ENCODE results near the gene INPP4B.

Gene INPP4B

GRCh38 chr4:142326181-142326580, 519.9 kb downstream of the INPP4B start:
- Histone ChIP-seq H3K4me3 (no peak overlapping the region), H3K4me1 (no peaks in the 10 kb centered on the region), H4K20me1 (no peaks in the 10 kb centered on the region), H3K27ac (no peak overlapping the region), H3K36me3 (no peaks in the 10 kb centered on the region), H3K9me3 (replicated peaks in 1 of 11) (no peaks in the 10 kb centered on the region), H3K4me2 (no peak overlapping the region), H3K9ac (no peak overlapping the region), H3K27me3 (no peaks in the 10 kb centered on the region)
- no peak for TF ChIP-seq Cebpa-rat (IDR thresholded peaks at IDR 0.05)

GRCh38 chr4:142324572-142324971, 521.5 kb downstream of the INPP4B start:
- no peak for TF ChIP-seq Cebpa-rat (IDR thresholded peaks at IDR 0.05)
- Histone ChIP-seq H3K27me3 (no peaks in the 10 kb centered on the region), H4K20me1 (no peaks in the 10 kb centered on the region), H3K36me3 (no peaks in the 10 kb centered on the region), H3K4me1 (no peaks in the 10 kb centered on the region), H3K9me3 (replicated peaks in 1 of 11) (no peaks in the 10 kb centered on the region), H3K9ac (no peak overlapping the region), H3K4me2 (no peak overlapping the region), H3K4me3 (no peak overlapping the region), H3K27ac (no peak overlapping the region)

GRCh38 chr4:142322996-142323395, 523.1 kb downstream of the INPP4B start:
- H4K20me1 ChIP-seq: no peaks in the 10 kb centered on the region
- no peak overlapping the region for H3K27ac ChIP-seq
- H3K4me2 ChIP-seq: no peak overlapping the region
- H3K4me3 ChIP-seq: no peak overlapping the region
- H3K9me3 ChIP-seq (replicated peaks in 1 of 11): no peaks in the 10 kb centered on the region
- H3K4me1 ChIP-seq: no peaks in the 10 kb centered on the region
- TF ChIP-seq Cebpa-rat (IDR thresholded peaks at IDR 0.05): no peak
- H3K27me3 ChIP-seq: no peaks in the 10 kb centered on the region
- no peaks in the 10 kb centered on the region for H3K36me3 ChIP-seq
- no peak overlapping the region for H3K9ac ChIP-seq

GRCh38 chr4:142318280-142318679, 527.8 kb downstream of the INPP4B start:
- H4K20me1 ChIP-seq: no peaks in the 10 kb centered on the region
- no peaks in the 10 kb centered on the region for H3K27me3 ChIP-seq
- TF ChIP-seq Cebpa-rat (IDR thresholded peaks at IDR 0.05): no peak
- H3K9me3 ChIP-seq (replicated peaks in 1 of 11): no peaks in the 10 kb centered on the region
- H3K27ac ChIP-seq: no peak overlapping the region
- H3K4me1 ChIP-seq: peaks cover 0 to 10% (median 8%) of the 10 kb centered on the region in 10 experiments; a peak in 15 of 20 replicates
- H3K9ac ChIP-seq: no peak overlapping the region
- H3K4me2 ChIP-seq: no peak overlapping the region
- no peak overlapping the region for H3K4me3 ChIP-seq
- H3K36me3 ChIP-seq: no peaks in the 10 kb centered on the region

- Histone ChIP-seq H3K4me2 (no peak overlapping the region), H3K9me3 (replicated peaks in 1 of 11) (no peaks in the 10 kb centered on the region), H3K4me3 (no peak overlapping the region), H3K36me3 (no peaks in the 10 kb centered on the region; a peak in 1 of 22 replicates), H3K4me1 (peaks cover 0 to 14% (median 8%) of the 10 kb centered on the region in 10 experiments; a peak in 15 of 20 replicates), H4K20me1 (no peaks in the 10 kb centered on the region), H3K27me3 (no peaks in the 10 kb centered on the region), H3K9ac (no peak overlapping the region), H3K27ac (no peak overlapping the region)
- TF ChIP-seq Cebpa-rat (IDR thresholded peaks at IDR 0.05): no peak
These were observed 529.2 kb downstream of the INPP4B start for GRCh38 chr4:142316913-142317312.

- no peak overlapping the region for H3K27ac ChIP-seq
- H3K9me3 ChIP-seq (replicated peaks in 1 of 11): no peaks in the 10 kb centered on the region
- no peaks in the 10 kb centered on the region for H4K20me1 ChIP-seq
- H3K4me1 ChIP-seq: peaks cover 0 to 14% (median 8%) of the 10 kb centered on the region in 10 experiments; a peak in 15 of 20 replicates
- no peak for TF ChIP-seq Cebpa-rat (IDR thresholded peaks at IDR 0.05)
- H3K9ac ChIP-seq: no peak overlapping the region
- H3K4me2 ChIP-seq: no peak overlapping the region
- H3K4me3 ChIP-seq: no peak overlapping the region
- no peaks in the 10 kb centered on the region for H3K27me3 ChIP-seq
- no peaks in the 10 kb centered on the region; a peak in 1 of 22 replicates for H3K36me3 ChIP-seq
These were observed 530.1 kb downstream of the INPP4B start for GRCh38 chr4:142316025-142316424.

GRCh38 chr4:142314686-142315085, 531.4 kb downstream of the INPP4B start:
- Histone ChIP-seq H3K9me3 (replicated peaks in 1 of 11) (no peaks in the 10 kb centered on the region), H3K27me3 (no peaks in the 10 kb centered on the region), H4K20me1 (no peaks in the 10 kb centered on the region), H3K4me3 (no peak overlapping the region), H3K9ac (no peak overlapping the region), H3K27ac (no peak overlapping the region), H3K4me2 (peak overlapping the region in 1 of 11 experiments; percentile 33; a peak in 2 of 22 replicates), H3K36me3 (no peaks in the 10 kb centered on the region; a peak in 1 of 22 replicates), H3K4me1 (peaks cover 0 to 14% (median 8%) of the 10 kb centered on the region in 10 experiments; a peak in 15 of 20 replicates)
- no peak for TF ChIP-seq Cebpa-rat (IDR thresholded peaks at IDR 0.05)

GRCh38 chr4:142314247-142314646, 531.9 kb downstream of the INPP4B start:
- TF ChIP-seq Cebpa-rat (IDR thresholded peaks at IDR 0.05): no peak
- Histone ChIP-seq H3K4me2 (peak overlapping the region in 10 of 11 experiments; percentile 5 to 43 (median 18); a peak in 13 of 22 replicates), H3K36me3 (no peaks in the 10 kb centered on the region; a peak in 1 of 22 replicates), H3K4me1 (peaks cover 0 to 14% (median 8%) of the 10 kb centered on the region in 10 experiments; a peak in 15 of 20 replicates), H4K20me1 (no peaks in the 10 kb centered on the region), H3K27me3 (no peaks in the 10 kb centered on the region), H3K27ac (no peak overlapping the region), H3K9ac (no peak overlapping the region), H3K9me3 (replicated peaks in 1 of 11) (no peaks in the 10 kb centered on the region), H3K4me3 (no peak overlapping the region)

GRCh38 chr4:142312391-142312790, 533.7 kb downstream of the INPP4B start:
- H4K20me1 ChIP-seq: no peaks in the 10 kb centered on the region
- H3K27ac ChIP-seq: no peak overlapping the region
- H3K9me3 ChIP-seq (replicated peaks in 1 of 11): no peaks in the 10 kb centered on the region
- no peaks in the 10 kb centered on the region; a peak in 1 of 22 replicates for H3K36me3 ChIP-seq
- no peak for TF ChIP-seq Cebpa-rat (IDR thresholded peaks at IDR 0.05)
- H3K4me3 ChIP-seq: no peak overlapping the region
- no peak overlapping the region for H3K4me2 ChIP-seq
- peaks cover 0 to 14% (median 8%) of the 10 kb centered on the region in 10 experiments; a peak in 15 of 20 replicates for H3K4me1 ChIP-seq
- H3K27me3 ChIP-seq: no peaks in the 10 kb centered on the region
- H3K9ac ChIP-seq: no peak overlapping the region

GRCh38 chr4:142311916-142312315, 534.2 kb downstream of the INPP4B start:
- Histone ChIP-seq H3K9ac (no peak overlapping the region), H3K4me2 (no peak overlapping the region), H3K27ac (no peak overlapping the region), H4K20me1 (no peaks in the 10 kb centered on the region), H3K27me3 (no peaks in the 10 kb centered on the region), H3K4me1 (peaks cover 0 to 14% (median 8%) of the 10 kb centered on the region in 10 experiments; a peak in 15 of 20 replicates), H3K36me3 (no peaks in the 10 kb centered on the region; a peak in 1 of 22 replicates), H3K9me3 (replicated peaks in 1 of 11) (no peaks in the 10 kb centered on the region), H3K4me3 (no peak overlapping the region)
- no peak for TF ChIP-seq Cebpa-rat (IDR thresholded peaks at IDR 0.05)
